GM12878 (cell line): ENCODE data around the gene OR9Q2. TPM values are rescaled to one million over a fixed set of nuclear protein-coding genes. Genes with fewer than 3 reads are reported as not detected.

Experiments
- ATAC-seq: fragments of 200-7000 bp; cut with Tn5 transposase; 3 replicates; pipeline ENCODE4 v1.9.1; 2020; ENCODE audit warnings: mild to moderate bottlenecking, moderate library complexity
- BruUV-seq: library from RNA; stranded (reverse); fragments of 400-500 nt; replicated peaks from 2 replicates; lab custom pipeline; 2021; lab: Mats Ljungman, UMichigan
- CTCF ChIA-PET: fragments of 300-600 bp; sonication (Branson Sonifier 250); formaldehyde crosslinking; extraction: SDS; loops from one replicate; lab custom pipeline; 2021; ENCODE audit warnings: inconsistent platforms; lab: Yijun Ruan, JAX
- POLR2A ChIA-PET: fragments of 350-600 bp; formaldehyde crosslinking; extraction: SDS; loops from one replicate; lab custom pipeline; 2021; ENCODE audit warnings: inconsistent platforms; lab: Charles Lee
- RAD21 ChIA-PET: fragments of 300-600 bp; sonication (Branson Sonifier 250); formaldehyde crosslinking; loops from one replicate; lab custom pipeline; 2023; ENCODE audit warnings: antibody characterized with exemption; ENCODE audit not compliant: unreplicated experiment; lab: Charles Lee
- SMC1A ChIA-PET: fragments of 300-600 bp; sonication (Branson Sonifier 250); formaldehyde crosslinking; loops from one replicate; lab custom pipeline; 2023; ENCODE audit not compliant: unreplicated experiment, uncharacterized antibody; lab: Charles Lee
- DNase-seq: peaks from one replicate; pipeline ENCODE4 v3.0.0-alpha.2; 2011; ENCODE audit warnings: low read depth, low spot score
- FAIRE-seq: peaks from 3 replicates; lab custom pipeline; 2011; peaks lifted over from hg19 to GRCh38; lab: Jason Lieb, UNC
- H2AFZ ChIP-seq: 2 replicates; pipeline ENCODE4 v1.6.0; 2011; ENCODE audit warnings: low read depth, low read length, control low read depth; ENCODE audit not compliant: control insufficient read depth
- H3K27ac ChIP-seq: 2 replicates; pipeline ENCODE4 v1.5.1; 2011; ENCODE audit warnings: control low read depth; ENCODE audit not compliant: control insufficient read depth, insufficient read depth
- H3K27me3 ChIP-seq, 2 experiments: replicated peaks in 1 of 2; 2 replicates each; pipeline versions ENCODE4 v1.6.0 to v1.6.1; 2011; ENCODE audit warnings: low read length in 1 of 2; ENCODE audit not compliant: control insufficient read depth in 2 of 2, insufficient read depth in 2 of 2
- H3K36me3 ChIP-seq, 2 experiments: 2 replicates each; pipeline ENCODE4 v1.5.1; 2011; ENCODE audit warnings: low read length in 1 of 2; ENCODE audit not compliant: control insufficient read depth in 2 of 2, insufficient read depth in 2 of 2
- H3K4me1 ChIP-seq: 2 replicates; pipeline ENCODE4 v1.6.1; 2011; ENCODE audit warnings: mild to moderate bottlenecking, low read length, moderate library complexity, mixed read lengths; ENCODE audit not compliant: control insufficient read depth, insufficient read depth
- H3K4me2 ChIP-seq: 2 replicates; pipeline ENCODE4 v1.6.0; 2011; ENCODE audit warnings: control low read depth; ENCODE audit not compliant: control insufficient read depth, insufficient read depth
- H3K4me3 ChIP-seq: fragments of 200-600 bp; sonication (generic); 2 replicates; pipeline ENCODE4 v1.5.1; 2016
- H3K79me2 ChIP-seq: 2 replicates; pipeline ENCODE4 v1.6.0; 2011; ENCODE audit warnings: low read length; ENCODE audit not compliant: control insufficient read depth, insufficient read depth
- H3K9ac ChIP-seq: 2 replicates; pipeline ENCODE4 v1.8.0; 2011; ENCODE audit warnings: low read length, control low read depth, mixed read lengths; ENCODE audit not compliant: control insufficient read depth, insufficient read depth
- H3K9me3 ChIP-seq: replicated peaks from 3 replicates; pipeline ENCODE4 v1.5.1; 2011; ENCODE audit warnings: mild to moderate bottlenecking, low read length; ENCODE audit not compliant: control insufficient read depth, insufficient read depth
- H4K20me1 ChIP-seq: 2 replicates; pipeline ENCODE4 v1.6.0; 2011; ENCODE audit not compliant: control insufficient read depth, insufficient read depth
- HDAC2 ChIP-seq: fragments of 200-600 bp; sonication (generic); IDR thresholded peaks from 2 replicates; pipeline ENCODE4 v1.6.1; 2017
- MTA2 ChIP-seq: fragments of 450-650 bp; IDR thresholded peaks from 2 replicates; pipeline ENCODE4 v1.6.1; 2016; ENCODE audit warnings: low read depth, mild to moderate bottlenecking, moderate library complexity
- NRF1 ChIP-seq: conservative IDR thresholded peaks from 2 replicates; pipeline ENCODE4 v1.6.1; 2011; ENCODE audit warnings: mild to moderate bottlenecking, low read depth, low read length, improper control_type of control experiment
- POU2F2 ChIP-seq: IDR thresholded peaks from 3 replicates; pipeline ENCODE4 v1.6.1; 2011; ENCODE audit warnings: low read depth, mild to moderate bottlenecking, low read length, borderline replicate concordance
- SRF ChIP-seq, 2 experiments: IDR thresholded peaks; 2 replicates each; pipeline ENCODE4 v1.6.1; 2011; ENCODE audit warnings: low read depth in 2 of 2, low read length in 2 of 2, mild to moderate bottlenecking in 1 of 2, moderate library complexity in 1 of 2
- STAT3 ChIP-seq: IDR thresholded peaks from 2 replicates; pipeline ENCODE4 v1.6.1; 2011; ENCODE audit warnings: low read depth, low read length, improper control_type of control experiment
- TCF12 ChIP-seq: IDR thresholded peaks from 2 replicates; pipeline ENCODE4 v1.6.1; 2011; ENCODE audit warnings: low read depth, mild to moderate bottlenecking, low read length
- TCF3 ChIP-seq: IDR thresholded peaks from 2 replicates; pipeline ENCODE4 v1.6.1; 2012; ENCODE audit warnings: low read depth, mild to moderate bottlenecking, low read length, borderline replicate concordance; ENCODE audit not compliant: insufficient read depth
- WGBS: methylation state at CpG from one replicate; pipeline ENCODE4 v1.1.6; 2016; ENCODE audit warnings: low lambda C conversion rate; ENCODE audit not compliant: insufficient replicate concordance, insufficient coverage; ENCODE audit errors: missing lambda C conversion rate; 5-methylcytosine and 5-hydroxymethylcytosine counted together
- in situ Hi-C: fragments of 300-500 bp; cut with MboI; formaldehyde crosslinking; loops from 9 replicates; pipeline ENCODE4 v1.14.3; 2018; ENCODE audit warnings: mixed read lengths
- intact Hi-C: fragments of 100-400 bp; cut with micrococcal nuclease; formaldehyde crosslinking; loops from one replicate; pipeline ENCODE4 v1.14.2; 2022; ENCODE audit not compliant: unreplicated experiment
- polyA plus RNA-seq, 11 experiments: library from polyadenylated mRNA; depleted of rRNA in 4 of 11; unstranded in 6 of 11; stranded (reverse) in 5 of 11; fragments of >200 nt; fragmentation: Nextera tagmentation in 4 of 11; fragmentation: Illumina TruSeq in 1 of 11; extraction: Ambion mirVana in 4 of 11; extraction: Trizol in 1 of 11; gene quantifications; 1 replicate in 1 of 11; 2 replicates in 10 of 11; pipeline versions ENCODE4 v1.2.1 to v1.2.3, GENCODE V29; 2011 to 2016; ENCODE audit warnings: inconsistent platforms in 2 of 11, missing spikeins in 2 of 11, low read depth in 1 of 11
- total RNA-seq, 4 experiments: library from RNA; depleted of rRNA in 3 of 4; stranded (reverse); fragments of >200 nt in 3 of 4; fragmentation: Illumina TruSeq in 1 of 4; extraction: Trizol in 1 of 4; gene quantifications; 2 replicates each; pipeline versions ENCODE4 v1.2.1 to v1.2.3, GENCODE V29; 2013 to 2021

Gene OR9Q2
- total and polyA plus RNA-seq, 10 of the 15 experiments (the other 5 are each of a cell fraction or from before 2014, with no cell fraction given): 0.05 TPM; not detected in 9

GRCh38 chr11:58142761-58143160 lies 46.1 kb upstream of the OR9Q2 start:
- Histone ChIP-seq H3K9me3 (no peaks in the 10 kb centered on the region), H3K36me3 (no peaks in the 10 kb centered on the region), H4K20me1 (no peaks in the 10 kb centered on the region), H3K27ac (no peak overlapping the region), H3K79me2 (no peaks in the 10 kb centered on the region), H3K9ac (no peak overlapping the region), H2AFZ (no peak overlapping the region), H3K4me3 (no peak overlapping the region), H3K4me1 (no peaks in the 10 kb centered on the region), H3K27me3 (no peaks in the 10 kb centered on the region), H3K4me2 (no peak overlapping the region)
- TF ChIP-seq STAT3 (no peak), POU2F2 (no peak), HDAC2 (no peak), NRF1 (no peak), TCF12 (no peak), SRF (IDR thresholded peaks at IDR 0.05; ENCODE audit: low read depth in 2 of 2, low read length in 2 of 2) (no peak)
- in situ Hi-C loops: no loop called here
- FAIRE-seq (no peak), ATAC-seq (no peak), DNase-seq (no peak)
- BruUV-seq: no TSS peak
- intact Hi-C loops: no loop called here
- 60% methylated on average over 1 of the region's 1 CpG for WGBS
- SMC1A ChIA-PET: no interaction called here
- CTCF ChIA-PET: no interaction called here
- RAD21 ChIA-PET: no interaction called here
- POLR2A ChIA-PET: no interaction called here

- no peak for FAIRE-seq
- Histone ChIP-seq H3K9me3 (no peaks in the 10 kb centered on the region), H3K27me3 (no peaks in the 10 kb centered on the region), H3K79me2 (no peaks in the 10 kb centered on the region), H3K27ac (no peak overlapping the region), H3K4me1 (no peaks in the 10 kb centered on the region), H3K36me3 (no peaks in the 10 kb centered on the region), H3K4me3 (no peak overlapping the region), H4K20me1 (no peaks in the 10 kb centered on the region), H2AFZ (no peak overlapping the region), H3K4me2 (no peak overlapping the region), H3K9ac (no peak overlapping the region)
- POLR2A ChIA-PET: no interaction called here
- intact Hi-C loops: no loop called here
- 32% methylated on average over 3 of the region's 3 CpGs for WGBS
- no peak for ATAC-seq
- BruUV-seq: no TSS peak
- in situ Hi-C loops: no loop called here
- TF ChIP-seq MTA2 (no peak), TCF3 (no peak)
- RAD21 ChIA-PET: no interaction called here
- SMC1A ChIA-PET: no interaction called here
- CTCF ChIA-PET: no interaction called here
- no peak for DNase-seq
These were observed 36.1 kb upstream of the OR9Q2 start for GRCh38 chr11:58152781-58153180.
